Glomerular endothelial cell (primary cell): ENCODE measurements around the gene MACO1. TPM values are rescaled to one million over a fixed set of nuclear protein-coding genes. Genes with fewer than 3 reads are reported as not detected.
"Not testable (repeated sequence)": the region's sequence is repeated elsewhere in the genome, so short reads cannot be mapped to it uniquely, and the experiment has no call there.

Experiments
- DNase-seq: peaks from one replicate; pipeline ENCODE4 v3.0.0-alpha.2; 2011; ENCODE audit warnings: low read depth, low spot score; ENCODE audit errors: extremely low read depth
- total RNA-seq: library from RNA; depleted of rRNA; stranded (reverse); fragments of >200 nt; gene quantifications from 2 replicates; pipeline ENCODE4 v1.2.3, GENCODE V29; 2015

MACO1 gene
- total RNA-seq, 1 donor from 2014 or later: 16.7 TPM

DNA sequence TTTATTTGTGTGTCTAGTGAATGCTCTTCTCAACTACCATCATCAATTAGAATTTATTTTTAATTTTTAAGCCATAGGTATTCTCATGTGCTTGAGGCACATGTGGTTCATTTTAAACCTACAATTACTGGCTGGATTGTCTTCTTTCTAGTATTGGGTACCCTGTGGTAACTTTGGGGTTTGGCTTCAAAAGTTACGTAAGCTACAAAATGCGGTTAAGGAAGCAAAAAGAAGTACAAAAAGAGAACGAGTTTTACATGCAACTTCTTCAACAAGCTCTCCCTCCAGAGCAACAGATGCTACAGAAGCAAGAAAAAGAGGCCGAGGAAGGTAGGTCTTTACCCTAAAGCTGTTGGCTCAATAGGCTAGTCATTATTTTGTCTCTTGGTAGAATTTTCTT, 25.8 kb downstream of the MACO1 start:
- DNase-seq: no peak

DNA sequence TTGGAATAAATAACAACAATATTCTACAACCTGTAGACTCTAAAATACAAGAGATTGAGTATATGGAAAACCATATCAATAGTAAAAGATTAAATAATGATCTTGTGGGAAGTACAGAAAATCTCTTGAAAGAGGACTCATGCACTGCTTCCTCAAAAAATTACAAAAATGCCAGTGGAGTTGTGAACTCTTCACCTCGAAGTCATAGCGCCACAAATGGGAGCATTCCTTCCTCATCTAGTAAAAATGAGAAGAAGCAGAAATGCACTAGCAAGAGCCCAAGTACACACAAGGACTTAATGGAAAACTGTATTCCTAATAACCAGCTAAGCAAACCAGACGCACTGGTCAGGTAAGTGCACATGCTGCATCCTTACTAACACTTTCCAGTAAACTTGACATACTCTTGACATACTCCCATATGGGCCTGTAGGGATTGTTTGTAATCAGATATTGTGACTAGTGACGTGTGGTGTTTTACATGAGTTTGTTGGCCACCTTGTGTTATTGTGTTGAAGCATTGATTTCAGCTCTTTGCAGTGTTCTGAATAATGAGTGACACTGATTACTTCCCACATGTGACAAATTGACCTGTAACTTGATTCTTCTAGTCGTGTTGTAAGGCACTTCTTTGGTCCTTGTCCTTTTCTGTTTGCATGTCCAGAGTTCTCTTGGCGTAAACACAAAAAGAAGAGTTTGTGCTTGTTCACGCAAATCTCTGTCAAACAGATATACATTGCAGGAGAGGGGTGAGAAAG, 28.0 kb downstream of the MACO1 start:
- DNase-seq: no peak

DNA sequence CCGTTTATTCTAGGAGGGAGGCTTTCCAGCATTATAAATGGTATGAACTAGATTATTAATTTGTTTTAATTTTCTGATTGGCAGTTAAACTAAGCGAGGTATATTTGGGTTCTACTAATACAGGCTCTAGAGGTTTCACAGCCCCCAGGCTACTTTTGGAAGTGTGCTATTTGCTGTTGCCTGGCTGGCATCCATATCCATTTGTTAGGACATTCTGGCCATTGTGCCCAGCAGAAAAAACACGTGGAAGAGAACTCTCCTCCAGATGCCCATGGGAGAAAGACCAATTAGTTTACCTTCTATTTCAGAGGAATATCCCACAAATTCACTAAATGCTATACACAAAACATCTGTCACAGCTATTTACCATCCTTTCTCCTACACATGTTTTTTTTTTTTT, 29.3 kb downstream of the MACO1 start:
- no peak for DNase-seq

DNA sequence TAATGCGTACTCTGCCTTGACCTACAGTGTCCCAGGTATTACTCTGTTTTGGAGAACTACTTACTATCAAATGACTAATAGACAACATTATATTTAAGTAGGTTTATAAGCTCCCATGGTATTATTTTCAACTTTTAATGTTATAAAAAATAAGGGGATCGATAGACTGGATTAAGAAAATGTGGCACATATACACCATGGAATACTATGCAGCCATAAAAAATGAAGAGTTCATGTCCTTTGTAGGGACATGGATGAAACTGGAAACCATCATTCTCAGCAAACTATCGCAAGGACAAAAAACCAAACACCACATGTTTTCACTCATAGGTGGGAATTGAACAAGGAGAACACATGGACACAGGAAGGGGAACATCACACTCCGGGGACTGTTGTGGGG, 30.1 kb downstream of the MACO1 start:
- DNase-seq: not testable (repeated sequence)

DNA sequence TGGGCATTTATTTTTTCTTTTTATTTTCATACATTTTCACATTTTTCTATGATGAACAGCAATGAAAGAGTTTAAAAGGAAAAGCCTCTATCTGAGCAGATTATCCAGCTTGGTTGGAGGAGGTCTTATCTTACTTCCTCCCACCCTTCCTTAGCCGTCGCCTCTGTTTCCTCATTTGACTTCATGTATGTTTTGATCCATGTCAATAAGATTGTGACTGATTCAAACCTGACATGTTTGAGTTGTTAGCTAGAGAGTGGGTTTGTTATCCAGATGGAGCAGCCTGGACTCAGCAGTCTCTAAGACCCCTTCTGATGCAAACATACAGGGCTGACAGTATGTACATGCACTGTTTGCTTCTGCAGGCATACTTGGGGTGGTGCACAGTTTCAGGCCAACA, 31.2 kb downstream of the MACO1 start:
- DNase-seq: no peak

DNA sequence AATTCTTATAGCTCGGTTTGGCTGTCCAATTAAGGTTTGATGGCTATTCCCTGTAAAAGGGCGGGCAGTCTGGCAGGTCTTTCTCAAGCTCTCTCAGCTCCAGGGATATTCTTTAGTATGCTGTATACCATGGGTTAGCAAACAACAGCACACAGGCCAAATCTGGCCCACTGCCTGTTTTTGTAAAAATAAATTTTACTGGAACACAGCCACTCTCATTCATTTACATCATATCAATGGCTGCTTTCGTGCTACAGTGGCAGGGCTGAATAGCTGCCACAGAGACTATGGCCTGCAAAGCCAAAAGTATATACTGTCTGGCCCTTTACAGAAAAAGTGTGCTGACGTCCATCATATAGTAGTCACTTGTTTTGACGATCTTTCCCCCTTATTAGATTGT, 32.0 kb downstream of the MACO1 start:
- no peak for DNase-seq

DNA sequence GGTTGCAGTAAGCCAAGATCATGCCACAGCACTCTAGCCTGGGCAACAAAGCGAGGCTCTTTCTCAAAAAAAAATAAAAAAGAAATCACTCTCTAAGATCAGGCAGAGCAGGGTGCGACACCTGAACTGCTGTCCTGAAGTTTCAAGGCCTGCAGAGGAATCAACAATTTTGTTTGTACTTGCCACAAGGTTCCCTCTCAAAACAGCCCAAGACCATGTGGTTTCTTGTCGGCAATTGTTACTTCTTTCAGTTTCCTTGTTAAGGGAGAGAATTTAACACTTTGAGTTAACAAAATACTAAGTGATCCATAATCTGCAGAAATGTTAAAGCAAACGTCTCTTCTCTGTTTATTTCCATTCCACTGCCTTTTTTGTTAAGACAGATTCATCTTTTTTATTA, 36.5 kb downstream of the MACO1 start:
- no peak for DNase-seq

DNA sequence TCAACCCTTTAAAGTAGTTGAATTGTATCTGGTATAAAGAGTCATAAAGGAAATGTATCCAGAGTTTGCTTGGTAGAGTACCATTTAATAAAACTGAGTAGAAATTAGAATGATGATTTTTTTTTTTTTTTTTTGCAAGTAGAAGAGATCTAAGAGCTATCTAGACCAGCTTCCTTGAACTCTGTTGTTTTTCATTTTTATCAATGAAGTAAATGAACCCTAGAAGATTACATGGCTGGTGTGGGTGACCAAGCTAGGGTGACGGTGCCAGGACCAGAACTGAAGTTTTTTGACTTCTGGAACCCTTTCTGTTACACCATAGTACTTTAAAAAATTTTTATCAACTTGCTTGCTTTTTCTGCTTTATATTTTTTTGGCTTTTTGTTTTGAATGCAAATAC, 36.9 kb downstream of the MACO1 start:
- DNase-seq: no peak

DNA sequence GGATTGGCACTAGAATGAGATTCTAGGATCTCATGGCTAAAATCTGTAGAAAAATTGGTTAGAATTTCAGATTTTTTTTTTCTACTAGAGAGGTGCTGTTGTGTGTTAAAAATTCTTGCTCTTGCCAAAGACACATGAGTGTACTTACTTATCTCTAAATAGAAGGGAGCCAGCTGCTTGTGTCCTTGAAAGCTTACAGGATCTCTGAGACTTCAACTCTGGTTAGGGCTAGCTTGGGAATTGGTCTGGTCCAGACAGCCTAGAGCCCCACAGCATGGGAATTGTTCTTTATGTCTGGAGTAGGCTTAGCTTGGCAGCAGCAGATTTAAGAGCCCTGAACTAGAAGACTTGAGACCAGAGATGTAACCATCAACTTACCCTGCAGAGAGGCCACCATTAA, 37.3 kb downstream of the MACO1 start:
- no peak for DNase-seq

DNA sequence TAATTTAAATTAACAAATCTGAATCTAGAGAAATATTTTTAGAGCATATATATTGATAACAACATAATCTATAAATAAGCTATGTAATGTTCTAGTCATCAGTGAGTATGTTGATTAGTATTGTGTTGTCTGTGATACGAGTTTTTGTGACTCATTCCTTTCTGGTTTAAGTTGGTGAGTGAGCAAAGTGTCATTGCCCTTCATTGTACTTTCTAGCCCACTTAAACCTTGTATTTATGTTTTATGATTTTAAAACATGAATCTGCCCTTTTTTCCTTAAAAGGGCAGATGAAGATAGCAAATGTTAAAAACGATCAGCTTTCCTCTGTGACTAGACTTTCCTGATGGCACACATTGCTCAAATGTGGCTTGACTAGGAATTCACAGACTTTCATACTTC, 38.5 kb downstream of the MACO1 start:
- peak; percentile 20 for DNase-seq

DNA sequence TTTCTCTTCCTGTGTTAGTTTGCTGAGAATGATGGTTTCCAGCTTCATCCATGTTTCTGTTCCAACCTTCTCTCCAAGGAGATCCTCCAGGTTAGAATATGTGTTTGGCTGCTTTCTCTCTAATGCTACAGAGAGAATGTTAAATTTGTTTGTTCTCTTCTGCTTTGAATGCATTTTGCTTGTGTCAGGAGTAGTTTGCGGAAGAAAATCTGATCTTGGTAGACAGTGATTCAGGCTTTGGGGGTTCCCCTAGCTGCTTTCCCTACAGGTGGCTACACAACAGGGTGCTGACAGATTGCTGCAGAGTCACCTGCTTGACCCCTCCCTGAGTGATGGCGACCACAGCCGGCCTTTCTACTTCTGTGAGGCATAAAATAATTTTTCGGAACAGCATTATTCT, 41.8 kb downstream of the MACO1 start:
- DNase-seq: no peak

DNA sequence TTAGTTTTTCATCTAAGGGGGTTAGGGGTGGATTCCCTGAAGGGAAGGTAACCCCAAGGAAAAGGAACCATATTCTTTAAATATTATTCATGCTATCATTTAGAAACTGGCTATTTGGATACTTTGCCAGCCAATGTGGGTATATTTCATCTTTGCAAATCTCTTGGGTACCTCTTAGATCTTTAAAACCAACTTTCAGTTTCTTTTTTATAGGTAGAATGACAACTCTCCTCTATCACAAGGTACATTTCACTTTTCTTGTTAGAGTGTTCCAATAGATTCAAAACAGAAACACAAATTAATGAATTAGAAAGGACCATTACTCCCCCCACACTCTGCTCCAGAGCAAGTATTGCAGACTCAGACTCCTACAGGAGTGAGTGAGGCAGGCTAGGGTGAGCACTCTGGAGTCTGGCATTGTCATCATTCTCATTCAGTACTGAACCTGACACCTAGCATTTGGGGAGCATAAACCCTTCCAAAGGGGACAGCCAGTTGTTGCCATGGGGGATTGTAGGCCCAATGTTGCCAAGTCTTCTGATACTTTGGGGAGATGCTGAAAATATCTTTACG, 43.0 kb downstream of the MACO1 start:
- DNase-seq: no peak

DNA sequence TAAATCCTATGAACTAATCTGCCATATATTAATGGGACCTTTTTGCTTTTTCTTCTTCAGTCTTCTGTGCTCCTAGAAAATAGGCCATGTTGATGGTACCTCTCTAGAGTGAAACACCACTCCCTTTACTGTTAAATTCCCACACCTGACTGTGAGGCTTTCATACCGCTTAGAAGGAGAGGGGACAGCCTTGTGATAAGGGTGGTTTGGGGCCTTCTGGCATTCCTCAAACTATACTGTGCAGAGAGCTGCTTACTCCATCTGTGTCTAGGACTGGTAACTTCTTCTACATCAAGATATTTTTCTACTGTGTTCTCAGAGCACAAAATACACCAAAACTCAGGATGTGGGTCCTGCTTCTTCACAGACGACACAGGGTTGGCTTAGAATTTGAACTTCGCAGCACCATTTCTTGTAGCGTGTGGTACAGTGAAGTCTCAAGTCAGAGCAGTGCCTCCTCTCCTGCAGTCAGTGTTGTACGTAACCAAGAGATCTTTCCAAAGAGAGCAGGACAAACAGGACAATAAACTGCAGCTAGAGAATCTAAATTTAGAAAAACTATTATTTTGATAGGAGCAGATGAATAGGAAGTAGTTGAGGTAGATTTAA, 43.8 kb downstream of the MACO1 start:
- no peak for DNase-seq

DNA sequence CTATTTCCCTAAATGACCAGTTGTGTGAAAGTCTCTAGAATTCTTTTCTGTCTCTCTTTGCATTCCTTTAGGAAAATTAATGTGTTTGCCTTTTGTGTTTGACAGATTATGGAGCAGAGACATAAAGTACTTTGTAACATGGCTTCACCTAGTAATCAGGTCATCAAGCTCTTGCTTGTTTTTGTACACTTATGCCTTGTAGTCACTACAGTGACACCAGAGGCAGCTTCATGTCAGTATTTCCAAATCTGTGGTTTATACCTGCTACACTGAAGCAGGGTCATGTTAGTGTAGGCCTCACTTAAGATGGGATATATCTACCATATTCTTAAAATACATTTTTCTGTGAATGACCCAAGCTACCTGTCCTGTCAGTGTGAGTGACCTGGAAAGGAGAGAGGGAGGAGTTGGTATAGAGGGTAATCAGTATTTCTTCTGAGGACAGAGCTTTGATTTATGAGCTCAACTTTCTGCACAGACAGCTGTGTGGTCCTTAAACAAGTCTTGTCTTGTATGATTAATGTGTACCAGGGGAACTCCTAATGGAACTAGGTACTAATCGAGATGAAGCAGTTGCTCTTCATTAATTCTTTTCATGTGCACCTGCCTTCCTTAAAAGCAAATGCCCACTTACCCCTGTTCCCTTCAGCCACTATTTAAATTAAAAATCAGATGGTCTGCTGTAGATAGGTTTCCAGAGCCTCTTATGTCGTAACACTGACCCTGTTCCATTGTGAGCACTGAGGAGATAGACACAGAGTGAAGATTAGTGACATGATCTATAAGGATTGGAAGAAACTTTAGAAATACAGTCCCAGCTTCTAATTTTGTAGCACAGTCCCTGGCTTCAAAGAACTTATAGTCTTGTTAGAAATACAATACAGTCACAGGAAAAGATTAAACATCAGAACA, 45.7 kb downstream of the MACO1 start:
- no peak for DNase-seq

DNA sequence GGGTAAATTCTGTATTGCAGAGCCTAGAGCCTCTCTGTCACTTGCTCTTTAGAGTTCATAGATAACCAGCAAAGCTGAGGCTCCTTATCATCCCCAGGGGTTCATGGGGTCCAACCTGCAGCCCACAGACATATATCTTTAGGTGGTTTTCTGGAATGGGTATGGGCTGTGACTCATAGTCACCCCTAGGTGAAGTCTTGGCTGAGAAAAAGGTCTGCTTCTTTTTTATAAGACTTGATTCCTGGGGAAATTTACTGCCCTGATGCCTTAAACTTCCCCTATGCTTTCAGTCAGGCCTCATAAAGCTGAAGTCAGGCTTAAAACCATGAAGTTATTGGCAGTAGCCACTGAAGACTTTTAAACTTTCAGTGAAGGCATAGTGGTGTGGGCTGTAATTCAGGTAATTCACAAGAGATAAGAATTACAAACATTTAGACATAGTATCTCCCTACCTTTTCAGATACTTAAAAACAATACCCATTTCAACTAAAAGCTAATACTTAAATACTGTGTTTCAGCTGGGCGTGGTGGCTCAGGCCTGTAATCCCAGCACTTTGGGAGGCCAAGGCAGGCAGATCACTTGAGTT, 46.8 kb downstream of the MACO1 start:
- DNase-seq: no peak

DNA sequence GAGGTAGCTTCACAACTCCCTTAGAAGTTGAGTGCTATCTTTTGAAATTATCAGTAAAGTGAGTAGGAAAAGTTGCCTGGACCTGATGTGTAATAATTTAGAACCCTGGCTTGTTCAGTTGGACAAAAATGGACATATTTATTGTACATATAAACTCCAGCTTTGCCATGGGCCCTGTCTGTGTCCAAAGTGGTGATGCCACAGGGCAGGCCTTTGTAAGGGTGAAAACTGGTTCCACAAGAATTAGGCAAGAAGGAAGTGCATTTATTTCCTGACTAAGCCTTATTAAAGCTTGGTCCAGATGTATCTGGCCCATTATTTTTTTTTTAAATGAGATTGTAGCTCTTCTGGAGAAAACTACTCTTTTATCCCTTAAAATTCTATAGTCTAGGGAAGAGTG, 47.9 kb downstream of the MACO1 start:
- no peak for DNase-seq

DNA sequence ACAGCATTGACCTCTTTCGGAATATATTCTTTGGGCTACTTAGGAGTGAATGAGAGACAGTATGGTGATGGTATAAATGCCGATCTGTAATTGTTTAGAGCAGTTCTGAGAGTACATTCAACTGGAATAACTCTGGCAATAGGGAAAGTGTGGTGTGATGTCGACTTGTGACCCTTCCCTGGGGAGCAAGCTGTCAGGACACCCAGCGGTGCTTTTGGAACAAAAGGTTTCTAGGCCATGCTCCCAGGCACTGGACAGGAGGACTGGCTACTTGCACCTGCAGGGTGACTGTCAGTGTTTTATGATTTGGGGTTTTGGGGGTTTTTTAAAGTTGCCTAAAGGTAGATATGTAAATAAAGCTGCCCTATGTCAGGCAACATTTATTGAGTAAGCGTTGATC, 50.9 kb downstream of the MACO1 start:
- DNase-seq: no peak

DNA sequence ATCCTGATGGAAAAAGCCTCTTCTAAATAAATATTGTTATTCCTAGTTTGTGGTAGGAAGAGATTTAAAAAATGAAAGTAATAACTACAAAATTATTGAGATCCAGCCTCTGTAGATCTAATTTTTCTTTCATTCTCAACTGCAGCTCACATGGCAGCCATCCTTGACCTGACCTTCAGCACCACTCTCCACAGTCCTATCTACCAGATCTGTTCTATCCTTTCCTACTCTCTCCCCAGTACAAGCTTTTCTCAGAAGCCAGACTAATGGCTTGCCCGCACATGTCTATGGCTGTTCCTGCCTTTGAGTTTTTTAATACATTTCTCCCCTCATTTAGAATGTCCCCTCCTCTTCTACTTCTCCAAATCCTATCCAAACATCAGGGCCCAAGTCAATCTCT, 51.5 kb downstream of the MACO1 start:
- DNase-seq: no peak

DNA sequence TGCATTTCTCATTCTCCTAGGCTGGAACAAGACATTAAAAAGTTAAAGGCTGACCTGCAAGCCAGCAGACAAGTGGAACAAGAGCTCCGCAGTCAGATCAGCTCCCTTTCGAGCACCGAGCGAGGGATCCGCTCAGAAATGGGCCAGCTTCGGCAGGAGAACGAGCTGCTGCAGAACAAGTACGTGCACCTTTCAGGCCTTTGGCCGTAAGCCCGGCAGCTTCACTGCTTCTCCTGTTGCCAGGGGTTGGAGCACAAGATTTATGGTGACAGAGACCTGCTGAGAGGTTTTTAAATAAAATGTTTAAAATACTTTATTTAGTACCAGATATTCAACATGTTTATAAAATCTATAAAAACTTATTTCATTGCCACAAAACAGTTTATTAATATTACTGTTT, 53.4 kb downstream of the MACO1 start:
- DNase-seq: no peak

DNA sequence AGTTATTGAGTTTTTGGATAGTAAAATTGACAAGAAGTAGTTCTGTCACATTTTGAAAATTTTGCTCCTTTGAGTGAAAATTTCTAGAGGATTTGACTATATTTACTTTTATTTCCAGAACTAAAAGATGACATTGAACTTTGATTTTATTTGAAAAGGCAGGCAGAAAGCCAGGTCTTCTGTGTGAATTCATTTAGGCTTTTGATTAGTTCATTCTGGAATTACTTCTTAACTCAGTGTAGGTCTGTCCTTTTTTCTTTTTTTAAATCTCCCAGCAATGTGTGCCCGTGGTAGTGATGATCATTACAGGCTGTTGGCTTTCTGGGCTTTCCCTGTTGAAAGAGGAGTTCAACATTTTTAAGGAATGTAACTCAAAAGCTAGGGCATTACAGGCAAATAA, 53.8 kb downstream of the MACO1 start:
- no peak for DNase-seq
